T-cell (primary cell): ENCODE data around the gene ST7. TPM values are rescaled to one million over a fixed set of nuclear protein-coding genes. Genes with fewer than 3 reads are reported as not detected.

Source experiments
- ATAC-seq, 4 experiments: fragments of 200-7000 bp in 3 of 4; fragments of 150-1000 bp in 1 of 4; cut with Tn5 transposase; replicated peaks in 1 of 4; 1 replicate in 3 of 4; 2 replicates in 1 of 4; pipeline ENCODE4 v1.10.0; 2021; ENCODE audit warnings: moderate library complexity in 3 of 4, mild to moderate bottlenecking in 2 of 4, moderate number of reproducible peaks in 1 of 4
- CTCF ChIA-PET, 2 donors: fragments of 300-600 bp; sonication (Branson Sonifier 250); formaldehyde crosslinking; loops; one replicate each; lab custom pipeline; 2022; ENCODE audit warnings: antibody characterized with exemption in 2 of 2; lab: Charles Lee
- POLR2A ChIA-PET, 2 donors: fragments of 300-600 bp; sonication (Branson Sonifier 250); formaldehyde crosslinking; loops; one replicate each; lab custom pipeline; 2022; ENCODE audit warnings: antibody characterized with exemption in 2 of 2; lab: Charles Lee
- DNase-seq, 35 experiments: peaks; one replicate each; pipeline versions ENCODE4 v3.0.0 to v3.0.0-alpha.2; 2013 to 2023
- H3K27ac ChIP-seq: one replicate; pipeline ENCODE4 v1.5.1; 2013; ENCODE audit warnings: low read length
- H3K27me3 ChIP-seq, 2 experiments: replicated peaks in 1 of 2; 1 replicate in 1 of 2; 2 replicates in 1 of 2; pipeline versions ENCODE4 v1.6.1 to v1.7.0; 2013; ENCODE audit warnings: low read length in 1 of 2, mixed read lengths in 1 of 2; ENCODE audit not compliant: control insufficient read depth in 2 of 2, insufficient read depth in 2 of 2; ENCODE audit errors: extremely low read depth in 1 of 2
- H3K36me3 ChIP-seq, 2 donors: 1 replicate in 1 of 2; 2 replicates in 1 of 2; pipeline versions ENCODE4 v1.6.1 to v1.7.0; 2013; ENCODE audit warnings: low read length in 1 of 2; ENCODE audit not compliant: control insufficient read depth in 2 of 2, insufficient read depth in 1 of 2; ENCODE audit errors: extremely low read depth in 1 of 2
- H3K4me1 ChIP-seq, 2 experiments: 1 replicate in 1 of 2; 2 replicates in 1 of 2; pipeline versions ENCODE4 v1.6.1 to v1.7.0; 2013; ENCODE audit warnings: low read length in 2 of 2, mixed read lengths in 1 of 2; ENCODE audit not compliant: insufficient read depth in 2 of 2, control insufficient read depth in 1 of 2; ENCODE audit errors: extremely low read depth in 1 of 2
- H3K4me3 ChIP-seq, 2 donors: 1 replicate in 1 of 2; 2 replicates in 1 of 2; pipeline versions ENCODE4 v1.5.1 to v1.7.0; 2013; ENCODE audit warnings: mild to moderate bottlenecking in 2 of 2, low read length in 1 of 2, moderate library complexity in 1 of 2; ENCODE audit not compliant: control insufficient read depth in 1 of 2; ENCODE audit errors: extremely low read depth in 1 of 2
- H3K9me3 ChIP-seq: 2 replicates; pipeline ENCODE4 v1.7.0; 2013
- H3K27ac Mint-ChIP-seq, 2 donors: one replicate each; pipeline ENCODE4 v1.8.0; 2020 to 2021; ENCODE audit warnings: mild to moderate bottlenecking in 2 of 2, mixed read lengths in 2 of 2
- H3K27me3 Mint-ChIP-seq, 2 donors: one replicate each; pipeline ENCODE4 v1.8.0; 2021 to 2022; ENCODE audit warnings: mixed read lengths in 2 of 2
- H3K36me3 Mint-ChIP-seq: one replicate; pipeline ENCODE4 v1.8.0; 2021; ENCODE audit warnings: mixed read lengths
- H3K4me1 Mint-ChIP-seq, 3 donors: one replicate each; pipeline ENCODE4 v1.8.0; 2020 to 2022; ENCODE audit warnings: mixed read lengths in 3 of 3, mild to moderate bottlenecking in 1 of 3
- H3K4me3 Mint-ChIP-seq, 3 donors: one replicate each; pipeline ENCODE4 v1.8.0; 2020 to 2022; ENCODE audit warnings: mild to moderate bottlenecking in 3 of 3, mixed read lengths in 3 of 3, moderate library complexity in 3 of 3
- H3K9me3 Mint-ChIP-seq, 3 donors: one replicate each; pipeline ENCODE4 v1.8.0; 2020 to 2022; ENCODE audit warnings: mixed read lengths in 3 of 3
- WGBS: methylation state at CpG from one replicate; pipeline ENCODE4 v1.1.5; 2013; ENCODE audit warnings: missing lambda C conversion rate; ENCODE audit not compliant: insufficient coverage; 5-methylcytosine and 5-hydroxymethylcytosine counted together
- total RNA-seq, 35 experiments: library from RNA in 6 of 35; stranded (reverse) in 6 of 35; fragments of 120-200 nt in 1 of 35; gene quantifications; one replicate each; pipeline versions ENCODE4 v1.2.1 to v1.2.4 and lab custom pipeline; 2013 to 2026

Gene ST7
- total RNA-seq, 5 donors from 2014 or later (not counting 1 experiment from before 2014, with no cell fraction given): 3.3 to 6.1 (median 4.4) TPM

- ChIA-PET POLR2A (no interaction called here), CTCF (no interaction called here)
- H3K27ac Mint-ChIP-seq: no peak overlapping the region
- no peaks in the 10 kb centered on the region for H3K4me1 ChIP-seq
- ATAC-seq: no peak
- no peak overlapping the region for H3K27ac ChIP-seq
- 94% methylated on average over 6 of the region's 10 CpGs for WGBS
- DNase-seq: no peak
- H3K4me3 Mint-ChIP-seq: no peak overlapping the region
- no peaks in the 10 kb centered on the region for H3K36me3 Mint-ChIP-seq
- H3K27me3 ChIP-seq: no peaks in the 10 kb centered on the region
- H3K9me3 ChIP-seq: no peaks in the 10 kb centered on the region
- peaks cover 4 to 24% of the 10 kb centered on the region in 2 donors for H3K27me3 Mint-ChIP-seq
- no peak overlapping the region for H3K4me3 ChIP-seq
- H3K36me3 ChIP-seq: no peaks in the 10 kb centered on the region
- no peaks in the 10 kb centered on the region for H3K4me1 Mint-ChIP-seq
- peaks cover 0 to 5% (median 0%) of the 10 kb centered on the region in 3 donors for H3K9me3 Mint-ChIP-seq
Observed at GRCh38 chr7:117278040-117278439, 324.7 kb downstream of the ST7 start.

GRCh38 chr7:117279203-117279602 is 325.9 kb downstream of the ST7 start:
- Histone ChIP-seq H3K27ac (no peak overlapping the region), H3K9me3 (no peaks in the 10 kb centered on the region), H3K4me1 (no peaks in the 10 kb centered on the region), H3K36me3 (no peaks in the 10 kb centered on the region), H3K4me3 (no peak overlapping the region), H3K27me3 (no peaks in the 10 kb centered on the region)
- ChIA-PET POLR2A (no interaction called here), CTCF (no interaction called here)
- no peak for ATAC-seq
- Mint-ChIP-seq H3K27me3 (peaks cover 4 to 17% of the 10 kb centered on the region in 2 donors), H3K27ac (no peak overlapping the region), H3K36me3 (no peaks in the 10 kb centered on the region), H3K9me3 (peaks cover 0 to 5% (median 0%) of the 10 kb centered on the region in 3 donors), H3K4me1 (no peaks in the 10 kb centered on the region), H3K4me3 (no peak overlapping the region)
- DNase-seq: no peak
- WGBS: 43% methylated on average over 1 of the region's 2 CpGs

Other genes with a start within 250 kb of the ST7 start
- 100 to 1,000 TPM in 2 of 5 donors, 10 to 100 TPM in 3; 93.3 to 111 (median 95.6) TPM for gene CAPZA2, start 90.9 kb upstream of the ST7 start, total RNA-seq